D341Med (cell line): ENCODE measurements around the gene UMODL1.
A peak's percentile ranks its signal among the peaks of the same experiment; 100 is the strongest.

Experiments used
- DNase-seq: peaks from one replicate; pipeline ENCODE4 v3.0.0; 2012; ENCODE audit warnings: low spot score

UMODL1 gene, protein sequence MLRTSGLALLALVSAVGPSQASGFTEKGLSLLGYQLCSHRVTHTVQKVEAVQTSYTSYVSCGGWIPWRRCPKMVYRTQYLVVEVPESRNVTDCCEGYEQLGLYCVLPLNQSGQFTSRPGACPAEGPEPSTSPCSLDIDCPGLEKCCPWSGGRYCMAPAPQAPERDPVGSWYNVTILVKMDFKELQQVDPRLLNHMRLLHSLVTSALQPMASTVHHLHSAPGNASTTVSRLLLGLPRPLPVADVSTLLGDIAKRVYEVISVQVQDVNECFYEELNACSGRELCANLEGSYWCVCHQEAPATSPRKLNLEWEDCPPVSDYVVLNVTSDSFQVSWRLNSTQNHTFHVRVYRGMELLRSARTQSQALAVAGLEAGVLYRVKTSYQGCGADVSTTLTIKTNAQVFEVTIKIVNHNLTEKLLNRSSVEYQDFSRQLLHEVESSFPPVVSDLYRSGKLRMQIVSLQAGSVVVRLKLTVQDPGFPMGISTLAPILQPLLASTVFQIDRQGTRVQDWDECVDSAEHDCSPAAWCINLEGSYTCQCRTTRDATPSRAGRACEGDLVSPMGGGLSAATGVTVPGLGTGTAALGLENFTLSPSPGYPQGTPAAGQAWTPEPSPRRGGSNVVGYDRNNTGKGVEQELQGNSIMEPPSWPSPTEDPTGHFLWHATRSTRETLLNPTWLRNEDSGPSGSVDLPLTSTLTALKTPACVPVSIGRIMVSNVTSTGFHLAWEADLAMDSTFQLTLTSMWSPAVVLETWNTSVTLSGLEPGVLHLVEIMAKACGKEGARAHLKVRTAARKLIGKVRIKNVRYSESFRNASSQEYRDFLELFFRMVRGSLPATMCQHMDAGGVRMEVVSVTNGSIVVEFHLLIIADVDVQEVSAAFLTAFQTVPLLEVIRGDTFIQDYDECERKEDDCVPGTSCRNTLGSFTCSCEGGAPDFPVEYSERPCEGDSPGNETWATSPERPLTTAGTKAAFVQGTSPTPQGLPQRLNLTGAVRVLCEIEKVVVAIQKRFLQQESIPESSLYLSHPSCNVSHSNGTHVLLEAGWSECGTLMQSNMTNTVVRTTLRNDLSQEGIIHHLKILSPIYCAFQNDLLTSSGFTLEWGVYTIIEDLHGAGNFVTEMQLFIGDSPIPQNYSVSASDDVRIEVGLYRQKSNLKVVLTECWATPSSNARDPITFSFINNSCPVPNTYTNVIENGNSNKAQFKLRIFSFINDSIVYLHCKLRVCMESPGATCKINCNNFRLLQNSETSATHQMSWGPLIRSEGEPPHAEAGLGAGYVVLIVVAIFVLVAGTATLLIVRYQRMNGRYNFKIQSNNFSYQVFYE

DNA sequence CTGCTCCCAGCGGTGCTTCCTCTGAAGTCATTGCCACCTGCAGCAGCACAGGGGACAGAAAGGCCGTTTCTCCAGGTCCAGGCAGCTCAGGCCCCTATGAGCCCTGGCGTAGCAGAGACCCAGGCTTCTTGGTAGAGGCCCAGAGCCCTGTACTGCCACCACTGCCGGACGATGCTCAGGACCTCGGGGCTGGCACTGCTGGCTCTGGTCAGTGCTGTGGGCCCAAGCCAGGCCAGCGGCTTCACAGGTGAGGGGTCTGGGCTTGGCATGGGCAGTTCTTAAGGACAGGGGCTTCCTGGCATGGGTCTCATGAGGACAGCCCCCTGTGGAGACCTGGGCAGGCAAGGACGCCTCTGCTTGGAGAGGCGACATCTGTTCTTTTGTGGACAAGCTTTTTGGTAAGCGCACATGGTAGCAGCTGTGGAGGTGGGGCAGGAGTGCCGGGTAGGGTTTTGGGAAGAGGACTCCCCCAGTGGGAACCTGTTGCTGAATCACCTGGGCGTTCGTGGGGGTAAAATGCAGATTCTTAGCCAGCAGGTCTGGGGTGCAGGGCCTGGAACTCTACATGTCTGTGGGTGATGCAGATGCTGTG lies at the start of gene UMODL1:
UMODL1 (plus strand) TSS at position 172 of the 592 bp plus-strand sequence; CDS start at position 172, 0 bp downstream.
- no peak for DNase-seq

DNA sequence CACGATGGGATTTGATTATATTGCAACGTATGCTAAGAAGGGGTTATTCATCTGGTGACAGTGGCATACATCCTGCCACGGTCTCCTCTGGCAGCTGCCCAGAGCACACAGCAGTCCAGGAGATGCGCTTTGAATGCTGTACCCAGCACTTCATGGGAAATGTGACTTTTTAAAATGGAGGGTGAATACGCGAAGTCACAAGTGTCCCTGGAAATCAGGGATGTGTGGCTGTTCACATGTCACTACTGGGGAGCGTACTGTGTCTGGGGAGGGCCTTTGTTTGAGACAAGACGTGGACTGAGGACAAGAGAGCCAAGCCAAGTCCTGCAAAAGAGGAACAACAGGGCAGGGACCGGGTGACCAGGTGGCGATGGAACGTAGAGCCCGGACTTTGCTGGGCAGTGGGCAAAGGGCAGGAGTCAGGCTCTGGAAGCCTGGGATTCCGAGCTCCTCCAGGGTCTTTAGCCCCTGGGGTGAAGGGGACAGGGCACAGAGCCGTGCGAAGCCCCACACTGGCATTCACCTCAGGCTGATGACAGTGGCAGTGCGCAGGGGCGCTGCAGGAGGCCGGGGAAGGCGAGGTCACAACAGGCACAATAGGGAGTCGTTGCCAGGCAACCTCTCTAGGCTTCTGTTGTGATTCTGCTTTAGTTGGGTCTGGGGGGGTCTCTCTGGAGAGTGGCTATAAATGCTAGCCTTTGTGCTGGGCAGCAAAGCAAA lies 49.6 kb upstream of the UMODL1 start:
- DNase-seq: peak; percentile 30

DNA sequence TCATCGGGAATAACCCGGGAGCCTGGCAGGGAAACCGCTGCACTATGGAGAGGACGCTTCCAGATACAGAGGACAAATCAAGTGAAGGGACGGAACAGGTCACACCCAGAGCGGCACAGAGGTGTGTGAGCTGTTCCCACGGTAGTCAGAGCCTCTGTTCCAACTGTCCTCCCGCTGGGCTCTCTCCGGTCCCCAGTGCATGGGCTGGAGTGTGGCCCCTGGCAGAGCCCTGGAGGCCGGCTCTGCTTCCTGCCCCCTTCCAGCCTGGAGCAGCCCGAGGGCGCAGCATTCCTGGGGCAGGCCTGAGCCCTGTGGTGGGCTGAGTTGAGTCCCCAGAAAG lies 49.1 kb upstream of the UMODL1 start:
- peak; percentile 14 for DNase-seq

DNA sequence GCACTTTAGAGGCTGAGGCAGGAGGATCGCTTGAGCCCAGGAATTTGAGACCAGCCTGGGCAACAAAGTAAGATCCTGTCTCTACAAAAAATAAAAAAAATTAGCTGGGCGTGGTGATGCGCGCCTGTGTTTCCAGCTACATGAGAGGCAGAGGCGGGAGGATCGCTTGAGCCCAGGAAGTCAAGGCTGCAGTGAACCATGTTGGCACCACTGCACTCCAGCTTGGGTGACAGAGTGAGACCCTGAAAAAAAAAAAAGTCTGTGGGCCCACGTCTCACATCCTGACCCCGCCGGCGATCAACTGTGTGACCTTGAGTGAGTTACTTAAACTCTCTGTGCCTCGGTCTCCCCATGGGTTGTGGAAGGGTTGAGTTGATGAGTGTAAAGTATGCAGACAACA lies 48.2 kb upstream of the UMODL1 start:
- DNase-seq: no peak

DNA sequence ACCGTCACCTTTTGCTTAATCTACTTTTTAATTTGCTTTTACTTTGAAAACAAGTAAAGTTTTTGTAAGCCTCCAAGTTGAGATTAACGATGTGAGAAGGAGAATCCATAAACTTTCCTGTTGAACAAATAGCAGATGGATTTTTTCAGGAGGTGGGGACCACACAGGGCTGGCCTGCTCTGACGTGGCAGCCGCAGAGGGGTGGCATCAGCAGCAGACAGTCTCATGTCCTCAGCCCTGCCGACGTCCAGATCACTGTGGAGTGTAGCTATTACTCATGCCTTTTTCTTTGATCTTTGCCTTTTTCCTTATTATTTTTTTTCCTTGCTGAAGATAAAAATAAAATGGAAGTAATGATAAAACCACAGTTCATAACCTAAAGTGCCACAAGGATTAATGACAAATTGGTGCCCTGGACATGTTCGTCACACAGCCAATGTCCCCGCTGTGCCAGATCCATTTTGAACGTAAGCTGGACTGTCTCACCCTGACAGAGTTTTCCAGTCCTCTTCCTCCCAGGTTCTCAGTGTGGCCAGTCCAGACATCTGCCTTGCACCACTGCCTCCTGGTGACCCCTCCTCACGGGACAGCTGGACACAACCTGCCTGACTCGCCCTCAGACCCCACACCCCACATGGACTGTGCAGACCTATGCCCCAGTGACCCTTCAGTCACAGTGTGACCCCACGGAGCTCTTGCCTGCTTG lies 45.6 kb upstream of the UMODL1 start:
- DNase-seq: peak; percentile 9

DNA sequence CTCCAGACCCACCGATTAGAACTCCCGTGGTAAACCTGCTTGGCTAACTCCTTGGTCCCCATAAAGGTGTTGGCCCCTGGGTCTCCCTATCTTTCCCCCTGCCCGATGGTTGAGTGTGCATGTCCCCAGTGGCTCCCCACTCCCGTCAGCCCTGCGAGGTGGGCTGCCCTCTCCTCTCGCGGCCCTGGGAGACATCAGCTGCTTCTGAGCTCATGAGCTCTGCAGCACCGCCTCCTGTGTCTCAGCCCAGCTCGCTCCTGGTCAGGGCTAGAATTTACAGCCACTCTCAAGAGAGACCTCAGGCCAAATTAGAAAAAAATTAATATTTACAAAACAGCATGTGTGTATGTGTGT lies 45.1 kb upstream of the UMODL1 start:
- peak; percentile 23 for DNase-seq

DNA sequence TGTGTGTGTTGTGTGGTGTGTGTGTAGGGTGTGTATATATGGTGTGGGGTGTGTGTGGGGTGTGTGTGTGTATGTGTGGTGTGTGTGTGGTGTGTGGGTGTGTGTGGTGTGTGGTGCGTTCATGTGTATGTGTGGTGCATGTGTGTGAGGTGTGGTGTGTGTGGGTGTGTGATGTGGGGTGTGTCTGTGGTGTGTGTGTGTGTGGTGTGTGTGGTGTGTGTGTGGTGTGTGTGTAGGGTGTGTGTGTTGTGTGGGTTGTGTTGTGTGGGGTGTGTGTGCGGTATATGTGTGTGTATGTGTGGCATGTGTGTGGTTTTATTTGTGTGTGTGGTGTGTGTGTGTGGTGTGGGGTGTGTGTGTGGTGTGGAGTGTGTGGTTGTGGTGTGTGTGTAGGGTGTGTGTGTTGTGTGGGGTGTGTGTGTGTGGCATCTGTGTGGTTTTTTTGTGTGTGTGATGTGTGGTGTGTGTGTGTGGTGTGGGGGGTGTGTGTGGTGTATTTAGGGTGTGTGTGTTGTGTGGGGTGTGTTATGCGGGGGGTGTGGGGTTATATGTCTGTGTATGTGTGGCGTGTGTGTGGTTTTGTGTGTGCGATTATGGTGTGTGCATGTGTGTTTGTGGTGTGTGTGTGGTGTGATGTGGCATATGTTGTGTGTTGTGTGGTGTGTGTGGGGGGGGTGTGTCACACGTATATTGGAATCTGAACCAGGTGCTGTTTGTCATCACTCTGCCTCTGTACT lies 43.9 kb upstream of the UMODL1 start:
- DNase-seq: no peak

DNA sequence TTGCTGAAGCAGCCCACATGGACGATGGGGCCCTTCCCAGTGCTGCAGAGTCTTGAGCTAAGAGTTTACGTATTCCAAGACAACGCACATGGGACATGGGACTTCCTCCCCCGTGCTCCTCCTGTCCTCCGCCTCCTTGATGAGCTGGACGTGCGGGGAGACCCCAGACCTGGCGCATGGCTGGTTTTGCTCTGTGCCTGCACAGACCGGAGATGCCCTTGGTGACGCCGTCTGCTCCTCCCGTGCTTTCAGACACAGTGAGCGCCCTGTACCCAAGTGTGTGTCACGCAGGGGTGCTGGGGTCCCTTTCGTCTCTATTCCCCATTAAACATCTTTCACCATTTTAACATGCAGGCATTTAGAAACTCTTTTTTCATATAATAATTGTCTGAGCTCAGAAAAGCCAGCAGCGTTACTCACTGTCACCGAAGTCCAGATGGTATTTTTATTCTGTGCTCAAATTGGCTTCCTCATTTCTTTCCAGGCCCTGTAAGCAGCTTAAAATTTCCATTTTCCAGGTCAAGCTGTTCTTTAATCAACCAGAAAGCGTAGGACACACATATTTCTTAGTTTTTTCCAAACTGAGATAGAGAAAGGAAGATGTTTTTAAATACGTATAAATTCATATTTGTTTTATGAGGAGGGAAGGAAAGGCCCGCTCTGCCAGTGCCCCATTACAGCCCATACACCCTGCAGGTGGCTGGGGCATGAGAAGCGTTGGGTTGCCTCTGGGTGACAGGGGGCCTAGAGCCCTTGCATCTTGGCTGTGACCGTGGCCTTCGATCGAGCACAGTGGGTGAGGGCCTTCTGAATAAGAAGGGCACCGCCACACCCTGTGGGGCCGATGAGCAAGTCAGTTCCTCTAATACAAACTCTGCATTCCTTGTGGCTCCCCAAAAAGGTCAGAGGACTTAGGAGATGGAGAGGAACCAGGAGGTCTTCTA lies 43.0 kb upstream of the UMODL1 start:
- peak; percentile 61 for DNase-seq

DNA sequence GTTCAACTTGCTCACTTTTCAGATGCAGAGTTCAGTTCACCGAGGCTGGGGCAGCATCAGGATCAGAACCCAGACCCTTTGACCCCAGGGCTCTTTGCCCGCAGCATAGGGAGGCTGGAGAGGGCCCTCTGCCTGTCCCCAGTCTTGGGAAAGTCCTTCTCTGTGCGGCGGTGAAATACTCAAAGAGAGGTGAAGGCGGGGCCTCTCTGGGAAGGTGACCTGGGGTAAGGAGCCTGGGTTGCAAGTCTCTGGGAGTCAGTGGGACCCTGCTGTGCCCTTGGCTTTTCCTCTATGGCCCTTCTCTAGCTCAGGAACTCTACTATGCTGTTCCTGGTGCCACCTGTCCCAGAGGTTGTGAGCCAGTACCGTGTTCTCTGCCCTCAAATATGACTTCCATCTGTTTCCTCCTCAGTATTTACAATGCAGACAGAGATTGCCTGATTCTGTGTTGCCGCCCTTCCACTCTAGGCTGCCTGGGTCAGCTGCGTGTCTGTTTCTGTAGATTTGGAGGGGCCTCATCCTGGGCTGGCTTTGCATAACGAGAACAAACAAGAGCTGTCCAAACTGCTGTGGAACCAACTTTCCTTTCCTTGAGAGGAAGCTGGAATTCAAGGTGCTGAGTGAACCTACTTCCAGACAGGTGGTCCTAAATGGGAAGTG lies 42.2 kb upstream of the UMODL1 start:
- peak; percentile 17 for DNase-seq

DNA sequence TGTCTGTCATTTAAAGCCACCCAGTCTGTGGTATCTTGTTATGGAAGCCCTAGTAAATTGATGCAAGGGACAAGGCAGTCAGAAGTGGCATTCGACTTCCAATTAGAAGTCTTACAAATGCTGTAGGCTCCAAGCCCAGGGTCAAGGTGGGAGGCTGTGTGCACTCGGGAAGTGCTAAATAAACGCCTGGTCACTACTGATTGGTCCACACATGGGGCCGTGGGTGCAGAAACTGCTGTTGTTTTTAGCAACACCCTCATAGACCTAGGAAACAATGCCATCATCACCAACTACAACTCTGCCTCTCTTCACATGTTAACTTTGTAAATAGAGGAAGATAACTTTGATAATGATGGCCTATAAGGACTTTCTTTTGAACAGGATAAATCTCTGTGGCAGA lies 40.8 kb upstream of the UMODL1 start:
- DNase-seq: no peak

DNA sequence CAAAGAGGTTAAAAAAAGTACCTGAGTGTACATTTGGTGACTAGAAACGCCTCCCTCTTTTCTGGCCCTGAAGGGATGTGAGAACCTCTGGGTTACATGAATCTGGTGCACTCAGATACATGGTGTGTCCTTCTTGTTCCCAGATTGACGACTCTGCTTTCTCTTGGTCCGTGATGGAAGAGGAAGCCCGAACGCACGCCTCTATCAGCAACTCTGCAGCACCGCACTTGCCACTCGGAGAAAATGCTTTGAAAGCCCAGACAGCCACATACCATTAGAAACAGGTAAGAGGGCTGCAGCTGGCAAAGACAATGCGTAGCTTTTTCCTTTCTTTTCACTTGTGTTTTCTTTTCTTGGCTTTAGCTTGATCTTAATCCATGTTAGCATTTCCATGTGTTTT lies 39.9 kb upstream of the UMODL1 start:
- no peak for DNase-seq

DNA sequence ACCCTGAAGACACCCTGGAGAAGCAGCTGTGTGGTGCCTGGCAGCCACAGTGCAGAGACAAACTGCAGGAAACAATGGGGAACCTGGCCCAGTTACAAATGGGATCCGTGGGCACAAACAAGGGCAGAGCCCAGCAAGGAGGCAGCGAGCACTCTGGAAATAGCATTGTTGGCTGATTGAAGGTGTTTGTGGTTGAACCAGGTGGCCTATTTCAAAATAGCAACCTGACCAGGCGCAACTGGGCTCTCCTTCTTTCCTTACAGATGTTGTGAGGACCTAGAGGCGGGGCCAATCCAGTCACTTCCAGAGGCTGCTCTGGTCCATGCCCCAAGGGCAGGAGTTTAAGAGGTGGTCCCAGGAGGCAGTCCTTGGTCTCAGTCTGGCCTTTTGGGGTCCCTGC lies 39.3 kb upstream of the UMODL1 start:
- peak; percentile 8 for DNase-seq

DNA sequence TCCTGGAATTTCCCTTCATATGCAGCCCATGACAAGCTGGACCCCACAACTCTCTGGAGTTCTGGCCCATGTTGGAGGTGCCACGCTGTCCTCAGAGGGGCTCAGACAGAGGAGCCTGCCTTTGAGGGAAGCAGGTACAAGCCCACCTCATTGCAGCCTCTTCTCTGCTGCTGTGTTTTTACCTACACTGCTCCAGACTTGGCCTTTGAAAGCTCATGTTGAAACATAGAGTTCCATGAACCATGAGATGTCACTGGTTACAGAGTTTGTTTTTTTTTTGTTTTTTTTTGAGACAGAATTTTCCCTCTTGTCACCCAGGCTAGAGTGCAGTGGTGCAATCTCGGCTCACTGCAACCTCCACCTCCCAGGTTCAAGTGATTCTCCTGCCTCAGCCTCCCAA lies 38.9 kb upstream of the UMODL1 start:
- no peak for DNase-seq

DNA sequence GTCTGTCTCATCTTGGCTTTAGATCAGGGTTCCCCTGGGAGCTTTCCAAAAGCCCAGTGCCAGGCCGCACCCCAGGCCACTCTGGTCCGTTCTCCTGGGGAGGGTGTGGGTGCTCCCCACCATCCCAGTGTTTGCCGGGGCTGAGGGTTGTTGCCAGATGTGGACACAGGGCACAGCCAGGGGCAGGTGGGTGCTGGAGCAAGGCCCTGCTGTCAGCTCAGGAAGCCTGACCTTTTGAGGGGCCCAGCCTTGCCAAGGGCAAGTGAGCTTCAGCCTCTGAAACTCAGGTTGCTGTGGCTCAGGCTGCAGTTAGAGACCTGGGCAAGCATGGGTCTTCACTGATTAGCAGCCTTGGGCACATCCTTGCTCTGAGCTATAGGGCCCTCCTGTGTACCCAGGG lies 38.1 kb upstream of the UMODL1 start:
- no peak for DNase-seq

DNA sequence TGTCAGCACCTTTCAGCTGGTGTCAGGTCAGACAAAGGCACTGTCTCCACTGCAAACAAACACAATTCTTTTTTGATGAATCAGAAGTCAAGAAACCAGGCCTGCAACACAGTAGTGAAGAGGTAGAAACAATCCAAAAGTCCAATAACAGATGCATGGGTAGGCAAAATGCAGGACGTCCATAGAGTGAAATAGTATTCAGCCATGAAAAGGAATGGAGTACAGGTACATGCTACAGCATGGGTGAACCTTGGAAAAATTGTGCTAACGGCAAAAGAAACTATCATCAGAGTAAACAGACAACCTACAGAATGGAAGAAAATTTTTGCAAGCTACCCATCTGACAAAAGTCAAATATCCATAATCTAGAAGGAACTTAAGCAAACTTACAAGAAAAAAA lies 34.8 kb upstream of the UMODL1 start:
- no peak for DNase-seq

DNA sequence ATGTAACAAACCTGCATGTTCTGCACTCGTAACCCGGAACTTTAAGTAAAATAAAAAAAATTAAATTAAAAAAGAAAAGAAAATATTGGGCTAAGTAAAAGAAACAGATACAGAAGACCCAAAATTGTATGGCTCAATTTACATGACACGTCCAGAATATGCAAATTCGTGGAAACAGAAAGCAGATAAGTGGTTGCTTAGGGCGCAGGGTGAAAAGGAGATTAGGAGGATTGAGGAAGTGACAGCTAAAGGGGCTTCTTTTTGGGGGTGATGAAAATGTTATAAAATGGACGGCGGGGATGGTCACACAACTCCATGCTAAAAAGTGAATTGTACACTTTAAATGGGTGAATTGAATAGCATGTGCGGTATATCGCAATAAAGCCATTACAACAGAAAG lies 33.6 kb upstream of the UMODL1 start:
- no peak for DNase-seq

DNA sequence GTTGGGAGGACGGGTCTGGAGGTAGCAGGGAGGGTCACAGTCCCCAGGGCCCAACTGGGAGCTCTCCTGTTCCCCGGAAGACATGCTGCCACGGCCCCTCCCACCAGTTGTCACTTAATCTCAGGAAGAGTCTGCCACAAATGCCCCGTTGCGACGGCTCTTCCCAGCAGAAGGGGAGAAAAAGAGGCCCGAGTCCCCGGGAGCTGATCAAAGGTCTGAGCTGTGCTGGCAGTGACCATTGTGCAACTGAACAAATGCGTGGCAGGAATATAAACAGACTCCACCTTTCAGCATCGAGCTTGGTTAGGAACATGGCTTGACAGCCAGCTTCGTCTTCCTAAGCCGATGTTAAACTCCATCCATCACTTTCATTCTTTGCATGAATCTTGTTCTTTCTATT lies 33.2 kb upstream of the UMODL1 start:
- no peak for DNase-seq

DNA sequence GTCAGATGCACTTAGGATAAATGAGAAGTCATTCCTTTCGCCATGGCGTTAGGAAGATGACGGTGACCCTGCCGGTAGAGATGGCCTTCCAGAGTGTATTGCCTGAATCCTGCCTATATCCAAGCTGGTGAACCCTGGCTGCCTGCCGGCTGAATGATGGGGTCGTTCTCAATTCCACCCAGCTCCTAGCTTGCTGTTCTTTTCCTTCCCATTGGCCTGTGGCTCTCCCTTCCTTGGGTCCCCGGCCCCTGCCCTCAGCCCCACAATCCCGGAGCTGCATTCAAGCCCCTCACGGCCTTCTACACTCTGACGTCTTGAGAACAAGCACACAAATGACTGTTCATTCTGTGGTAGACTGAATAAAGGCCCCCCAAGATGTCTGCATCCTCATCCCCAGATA lies 32.7 kb upstream of the UMODL1 start:
- DNase-seq: no peak
